SH-SY5Y (cell line): ENCODE measurements around the gene FCHSD2.

Experiments
- GATA2 ChIP-seq: IDR thresholded peaks from 2 replicates; pipeline ENCODE4 v1.6.1; 2011; ENCODE audit warnings: mild to moderate bottlenecking, low read depth, low read length
- GATA3 ChIP-seq: IDR thresholded peaks from 2 replicates; pipeline ENCODE4 v1.6.1; 2011; ENCODE audit warnings: low read depth, mild to moderate bottlenecking, low read length, moderate library complexity

FCHSD2 gene

DNA sequence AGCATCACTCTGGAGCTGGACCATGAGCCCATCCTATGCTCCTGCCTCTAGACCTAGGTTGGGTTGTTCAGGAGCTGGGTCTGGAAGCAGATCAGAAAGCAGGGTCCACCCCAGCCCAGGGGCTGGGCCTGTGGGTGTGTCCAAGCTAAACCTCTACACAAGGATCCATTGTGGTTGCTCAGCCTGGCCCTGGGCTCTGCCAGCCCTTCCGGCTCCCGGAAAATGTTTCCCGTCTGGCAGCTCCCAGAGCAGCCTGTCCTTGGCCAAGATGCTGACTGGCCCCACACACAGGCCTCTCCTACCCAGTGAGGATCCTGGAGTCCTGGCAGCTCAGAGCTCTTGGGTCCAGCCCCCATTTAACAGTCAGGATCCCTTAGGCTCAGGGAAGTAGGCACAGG, 35.3 kb upstream of the FCHSD2 start:
- TF ChIP-seq GATA3, result no peak
- TF ChIP-seq GATA2, result no peak

DNA sequence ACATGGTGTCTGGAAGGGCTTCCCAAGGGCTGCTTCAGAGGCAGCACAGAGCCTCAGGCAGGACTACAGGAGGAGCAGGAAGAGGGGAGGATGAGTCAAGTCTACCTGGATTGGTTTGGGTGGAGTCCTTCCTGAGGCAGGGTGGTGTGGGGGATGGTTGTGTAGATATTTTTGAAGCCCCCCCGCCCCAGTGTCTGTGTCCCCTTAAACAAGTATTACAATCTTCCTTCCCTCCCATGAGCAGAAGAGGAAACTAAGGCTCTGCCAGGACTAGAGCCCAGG, 34.7 kb upstream of the FCHSD2 start:
- no peak for TF ChIP-seq GATA2

DNA sequence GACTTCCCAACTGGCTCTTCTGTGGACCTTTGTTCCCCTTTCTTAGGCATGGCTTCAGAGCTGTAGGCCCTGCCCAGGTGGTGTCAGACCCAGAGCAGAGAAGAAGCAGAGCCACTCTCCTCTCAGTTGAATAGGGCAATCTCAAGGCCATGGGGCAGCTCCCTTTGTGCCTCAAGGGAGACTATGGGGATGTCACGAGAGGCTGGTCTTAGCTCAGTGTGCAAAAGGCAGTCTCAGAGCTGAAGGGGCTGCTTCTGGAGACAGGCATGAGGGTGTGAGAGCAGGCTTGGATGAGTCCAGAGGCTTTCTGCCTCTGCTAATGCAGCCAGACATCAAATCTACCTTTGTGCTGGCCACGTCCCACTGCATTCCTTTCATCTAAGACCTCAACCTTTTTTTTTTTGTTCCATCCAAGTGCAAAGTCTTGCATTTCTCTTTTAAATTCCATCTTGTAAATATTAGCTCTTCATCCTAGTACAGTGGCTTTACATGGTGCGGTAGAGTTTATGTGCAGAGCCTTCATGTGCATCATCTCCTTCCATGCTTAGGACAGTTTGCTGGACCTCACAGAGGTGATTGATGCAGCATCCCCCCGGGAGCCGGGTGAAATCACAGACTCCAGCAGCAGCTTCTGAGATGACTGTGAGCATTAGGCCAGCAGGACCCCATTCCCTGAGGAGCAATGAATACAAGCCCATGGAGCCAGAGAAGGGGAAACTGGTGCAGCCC, 34.2 kb upstream of the FCHSD2 start:
- TF ChIP-seq GATA3, result no peak
- no peak for TF ChIP-seq GATA2

DNA sequence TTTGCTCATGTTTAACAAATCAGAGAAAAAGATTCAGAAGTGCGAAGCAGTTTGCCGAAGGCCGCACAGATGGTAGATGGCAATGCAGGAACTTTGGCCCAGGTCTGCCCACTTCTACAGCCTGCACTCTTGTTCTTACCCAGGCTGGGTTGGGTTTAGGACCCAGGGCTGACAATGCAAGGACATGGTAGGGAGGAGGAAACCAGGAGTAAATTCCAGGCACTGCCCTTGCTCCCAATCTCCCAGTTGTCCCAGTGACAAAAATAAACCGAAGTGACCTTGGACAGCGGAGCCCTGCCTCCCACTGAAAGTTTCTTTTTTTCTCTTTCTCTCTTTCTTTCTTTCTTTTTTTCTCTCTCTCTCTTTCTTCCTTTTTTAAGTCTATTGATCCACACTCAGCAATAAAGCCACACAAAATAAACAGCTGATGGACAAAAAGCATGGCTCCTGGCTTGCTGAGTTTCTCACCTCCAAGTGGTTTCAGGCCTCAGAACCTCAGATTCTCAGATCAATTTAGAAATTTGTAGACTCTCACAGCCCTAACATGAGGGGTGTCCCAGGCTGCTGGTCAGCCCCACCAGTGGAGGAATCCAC, 33.5 kb upstream of the FCHSD2 start:
- TF ChIP-seq GATA2 (no peak), GATA3 (no peak)

DNA sequence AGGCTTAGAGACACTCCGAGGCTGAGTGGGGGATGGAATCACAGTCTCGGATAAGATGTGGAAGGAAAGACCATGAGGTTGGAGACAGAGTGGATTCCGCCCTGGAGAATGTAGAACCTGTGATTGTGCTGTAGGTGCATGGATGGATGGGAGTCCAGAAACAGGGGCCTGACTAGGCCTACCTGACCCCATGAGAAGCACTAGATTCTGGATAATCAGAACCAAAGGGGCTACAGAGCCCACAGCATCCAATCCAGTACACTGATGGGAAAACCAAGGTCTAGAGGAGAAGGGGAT, 32.3 kb upstream of the FCHSD2 start:
- no peak for TF ChIP-seq GATA2
- TF ChIP-seq GATA3, result no peak

DNA sequence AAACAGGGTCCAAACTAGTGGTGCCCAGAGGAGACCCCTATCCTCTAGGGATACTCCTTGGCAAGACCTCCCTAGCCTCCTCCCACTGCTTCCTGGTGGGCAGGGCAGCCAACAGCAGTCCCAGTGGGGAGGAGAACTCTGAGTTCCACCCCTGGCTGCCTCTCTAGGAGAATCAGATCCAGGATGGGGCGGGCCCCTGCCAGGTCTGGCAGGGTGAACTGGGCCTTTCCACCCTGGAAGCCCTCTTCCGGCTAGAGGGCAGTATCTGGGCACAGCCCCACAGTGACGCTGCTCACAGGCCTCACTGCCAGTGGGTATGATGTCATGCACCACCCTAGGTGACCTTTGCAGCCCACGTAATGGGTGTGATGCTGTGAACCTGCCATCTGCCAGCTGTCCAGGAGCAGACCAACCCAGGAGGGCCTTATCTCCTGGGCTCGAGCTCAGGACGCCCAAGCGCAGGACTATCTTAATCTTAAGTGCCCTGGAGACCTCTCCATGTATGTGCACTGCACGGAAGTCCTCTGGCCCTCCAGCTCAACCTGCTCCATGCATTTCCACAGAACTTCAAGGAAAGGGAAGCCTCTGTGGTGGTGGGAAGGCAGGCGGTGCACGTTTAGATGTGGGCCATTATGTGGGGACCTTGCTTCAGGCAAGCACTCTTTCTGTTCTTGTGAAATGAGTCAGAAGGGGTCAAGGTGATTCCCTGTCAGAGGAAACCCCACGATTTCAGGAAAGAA, 31.8 kb upstream of the FCHSD2 start:
- TF ChIP-seq GATA2, result no peak
- no peak for TF ChIP-seq GATA3

DNA sequence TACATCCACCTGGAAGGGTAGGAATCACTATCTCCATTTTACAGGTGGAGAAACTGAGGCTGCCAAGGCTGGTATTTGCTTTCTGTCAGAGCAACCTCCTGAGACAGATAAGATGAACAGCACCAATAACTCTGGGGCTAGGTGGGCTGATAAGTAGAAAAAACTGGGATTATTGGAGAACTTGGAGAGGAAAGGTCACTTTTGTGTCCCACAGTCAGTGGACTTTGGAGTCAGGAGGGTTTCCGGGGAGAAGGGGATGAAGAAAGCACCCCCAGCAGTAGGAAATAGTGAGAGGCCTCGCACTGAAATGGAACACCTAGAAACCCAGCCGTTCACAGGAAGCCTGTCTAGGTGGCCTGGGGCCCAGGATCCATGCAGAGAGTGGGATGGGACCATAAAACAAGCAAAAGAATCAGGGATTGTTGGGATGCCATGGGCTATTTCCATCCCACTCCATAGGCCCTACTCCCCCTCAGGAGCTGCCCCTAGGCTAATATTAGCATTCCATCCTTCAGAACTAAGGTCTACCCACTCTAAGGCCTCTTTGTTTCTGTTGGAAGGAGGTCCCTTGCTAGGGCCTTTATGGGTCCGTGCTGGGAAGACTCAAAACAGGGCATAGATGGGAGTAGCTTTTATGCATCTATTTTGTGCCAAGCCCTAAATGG, 31.0 kb upstream of the FCHSD2 start:
- TF ChIP-seq GATA2 (no peak), GATA3 (no peak)

DNA sequence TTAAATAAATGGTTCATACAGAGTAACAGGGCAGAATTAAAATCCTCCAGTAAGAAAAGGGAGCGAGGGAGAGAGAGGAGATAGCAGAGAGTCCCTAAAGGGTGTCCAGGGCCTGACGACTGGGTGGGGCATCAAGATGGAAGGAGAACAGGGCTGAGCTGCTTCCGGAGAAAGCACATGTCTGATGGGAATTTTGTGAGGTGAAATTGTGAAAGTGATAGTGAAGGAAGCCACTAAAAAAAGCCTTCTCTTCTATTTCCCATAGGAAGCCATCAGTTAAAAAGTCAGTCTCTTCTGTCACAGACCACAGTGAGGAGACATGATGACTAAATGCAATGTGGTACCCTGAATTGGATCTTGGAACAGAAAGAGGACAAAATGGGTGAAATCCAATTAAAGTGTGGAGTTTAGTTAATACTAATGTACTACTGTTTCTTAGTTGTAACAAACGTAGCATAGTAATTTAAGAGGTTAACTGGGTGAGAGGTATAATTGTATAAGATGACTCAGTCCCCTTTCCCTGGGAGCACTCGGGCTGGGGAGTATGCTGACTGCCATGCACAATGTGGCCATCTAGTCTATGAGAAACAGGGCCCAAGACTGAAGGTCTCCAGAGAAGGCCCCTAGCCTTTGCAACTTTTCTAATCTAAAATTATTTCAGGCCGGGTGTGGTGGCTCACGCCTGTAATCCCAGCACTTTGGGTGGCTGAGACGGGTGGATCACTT, 29.5 kb upstream of the FCHSD2 start:
- no peak for TF ChIP-seq GATA3
- no peak for TF ChIP-seq GATA2

DNA sequence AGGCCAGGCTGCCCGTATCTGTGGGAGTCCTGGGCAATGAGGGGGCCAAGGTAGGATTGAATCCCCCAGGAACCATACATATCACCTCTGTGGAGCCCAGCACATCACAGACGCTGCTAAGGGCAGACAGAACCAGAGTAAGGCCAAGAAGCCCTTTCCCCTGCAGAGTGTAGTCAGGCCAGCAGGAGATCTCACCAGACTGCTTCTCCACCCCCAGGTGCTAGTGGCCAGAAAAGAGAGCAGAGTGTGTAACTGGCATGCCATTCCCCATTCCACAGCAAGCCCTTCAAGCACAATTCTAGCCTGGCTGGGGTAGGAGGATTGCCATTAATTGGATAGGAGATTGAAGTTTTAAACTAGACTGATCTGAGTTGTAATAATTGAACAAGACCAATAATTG, 28.0 kb upstream of the FCHSD2 start:
- TF ChIP-seq GATA3, result no peak
- no peak for TF ChIP-seq GATA2

DNA sequence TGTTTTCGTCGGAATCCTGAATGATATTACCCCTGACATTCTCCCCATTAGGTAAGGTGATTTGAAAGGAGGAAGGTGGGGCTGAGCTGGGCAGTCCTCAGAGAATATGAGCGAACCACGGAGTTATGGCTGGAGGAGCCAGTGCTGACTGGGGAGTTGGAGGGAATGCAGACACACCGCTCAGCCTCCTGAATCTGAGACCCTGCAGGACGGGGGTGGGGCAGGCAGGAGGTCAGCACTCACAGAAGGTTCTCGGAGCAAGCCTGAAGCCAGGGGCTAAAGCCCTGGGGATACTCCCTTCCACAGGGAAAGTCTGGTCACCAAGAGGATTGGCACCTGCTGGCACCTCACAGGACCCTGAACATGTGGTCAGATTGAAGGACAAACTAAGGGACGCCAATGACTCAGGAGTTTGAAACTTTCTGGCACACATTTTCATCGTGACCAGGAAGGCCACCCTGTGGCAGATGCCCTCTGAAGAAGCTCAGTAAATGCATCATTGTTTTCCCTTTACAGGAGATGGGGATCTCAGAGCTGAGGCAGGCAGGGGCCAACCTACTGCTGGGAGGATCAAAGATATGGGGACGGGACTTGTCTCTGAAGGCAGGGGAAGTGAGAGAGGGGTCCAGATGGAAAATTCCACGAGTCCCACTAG, 26.9 kb upstream of the FCHSD2 start:
- TF ChIP-seq GATA2 (no peak), GATA3 (no peak)

DNA sequence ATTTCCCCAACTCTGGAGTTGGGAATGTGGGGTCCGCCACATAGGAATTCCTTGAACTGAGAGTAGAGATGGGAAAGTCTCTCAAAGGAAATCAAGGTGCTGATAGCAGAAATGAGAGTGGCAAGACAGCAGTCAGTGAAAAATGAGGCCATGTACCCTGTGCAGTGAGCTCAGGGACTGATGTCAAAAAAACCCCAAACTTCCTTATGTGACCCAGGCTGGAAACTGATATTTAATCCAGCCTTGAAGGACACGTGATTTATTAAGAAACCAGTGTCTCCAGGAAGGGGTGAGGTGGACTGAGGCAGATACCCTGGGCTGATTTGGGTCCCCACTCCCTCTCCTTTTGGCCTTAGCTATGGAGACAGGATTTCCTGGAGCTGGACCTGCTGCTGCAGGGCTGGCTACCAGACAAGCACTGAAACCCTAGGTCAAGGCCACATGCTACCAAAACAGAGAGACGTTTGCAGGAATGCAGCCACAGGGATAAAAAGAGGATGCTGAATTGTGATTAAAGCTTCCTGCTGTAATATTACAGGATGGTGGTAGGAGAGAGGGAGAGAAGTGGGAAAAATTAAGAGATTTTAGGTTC, 25.3 kb upstream of the FCHSD2 start:
- TF ChIP-seq GATA2 (no peak), GATA3 (no peak)

DNA sequence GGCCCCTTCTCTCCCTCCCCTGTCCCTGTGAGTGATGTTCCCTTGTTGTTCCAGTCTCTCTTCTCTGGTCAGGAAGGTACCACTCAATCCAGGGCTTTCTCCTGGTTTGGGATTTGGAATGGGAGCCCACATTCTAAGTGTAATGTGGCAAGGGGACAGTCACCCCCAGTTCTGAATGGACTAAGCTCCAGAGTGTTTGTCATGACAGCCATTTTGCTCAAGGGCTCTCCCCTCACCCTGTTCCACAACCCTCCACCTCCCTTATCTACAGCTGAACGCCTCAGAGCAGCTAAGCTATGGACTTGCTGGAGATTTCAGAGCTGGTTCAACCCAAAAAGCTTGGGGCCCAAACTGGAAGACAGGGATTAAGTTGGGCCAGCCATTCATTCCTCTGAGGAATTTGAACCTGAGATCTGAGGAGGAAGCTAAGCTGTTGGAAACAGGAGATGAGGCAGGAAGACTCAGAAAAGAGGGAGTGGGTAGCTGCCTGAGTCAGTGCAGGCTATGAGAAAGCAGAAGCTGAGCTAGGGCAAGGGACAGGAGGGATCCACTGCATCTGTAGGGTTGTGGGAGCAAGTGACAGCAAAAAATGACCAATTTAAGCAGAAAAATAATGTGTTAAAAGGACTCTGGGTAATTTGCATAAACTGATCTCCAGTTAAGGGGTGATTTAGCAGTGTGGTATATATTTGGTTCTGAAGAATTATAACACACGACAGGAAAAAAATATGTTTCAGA, 22.9 kb upstream of the FCHSD2 start:
- TF ChIP-seq GATA3 (no peak), GATA2 (no peak)

DNA sequence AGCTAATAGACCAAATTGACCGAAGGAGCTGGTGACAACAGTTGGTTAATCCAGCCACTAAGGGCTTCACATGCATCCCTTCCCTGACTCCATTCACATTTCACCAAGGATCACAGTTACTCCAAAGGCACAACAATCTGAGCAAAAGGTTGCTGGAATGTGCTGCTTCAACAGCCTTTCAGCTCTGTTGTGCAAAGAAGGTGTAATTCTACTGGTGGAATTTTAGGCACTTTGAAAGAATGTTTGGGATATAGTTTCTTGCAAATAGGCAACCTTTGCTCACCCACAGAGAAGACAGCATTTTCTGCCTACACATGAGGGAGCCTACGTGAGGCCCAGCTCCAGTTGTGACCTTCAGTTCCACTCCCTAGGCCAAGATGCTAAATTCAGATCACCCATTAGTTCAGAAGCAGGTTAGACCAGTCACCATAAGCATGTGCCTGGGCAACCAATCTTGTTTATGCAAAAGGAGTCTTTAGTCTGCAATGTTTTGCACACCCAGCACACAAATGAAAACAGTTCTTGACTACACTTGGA, 21.6 kb upstream of the FCHSD2 start:
- no peak for TF ChIP-seq GATA2
- TF ChIP-seq GATA3, result no peak
